Ovary (tissue), 9 donors: ENCODE results near the gene ABCC5. TPM values are rescaled to one million over a fixed set of nuclear protein-coding genes. Genes with fewer than 3 reads are reported as not detected.

Experiments
- DNase-seq, 5 donors: peaks; one replicate each; pipeline ENCODE4 v3.0.0-alpha.2; 2019 to 2020
- H3K27ac ChIP-seq, 2 donors: fragments of 200-600 bp; one replicate each; pipeline versions ENCODE4 v1.5.1 to v1.8.0; 2019 to 2022
- H3K27me3 ChIP-seq: fragments of 200-600 bp; one replicate; pipeline ENCODE4 v1.8.0; 2022
- H3K36me3 ChIP-seq: fragments of 200-600 bp; sonication (generic); one replicate; pipeline ENCODE4 v1.5.1; 2019
- H3K4me1 ChIP-seq: one replicate; pipeline ENCODE4 v1.8.1; 2013; ENCODE audit warnings: mild to moderate bottlenecking, moderate library complexity; ENCODE audit not compliant: insufficient read depth
- H3K4me3 ChIP-seq: fragments of 200-600 bp; sonication (generic); one replicate; pipeline ENCODE4 v1.5.1; 2017
- H3K9me3 ChIP-seq, 2 donors: fragments of 200-600 bp in 1 of 2; sonication (generic) in 1 of 2; one replicate each; pipeline versions ENCODE4 v1.5.1 to v1.8.1; 2013 to 2019; ENCODE audit warnings: mild to moderate bottlenecking in 1 of 2, moderate library complexity in 1 of 2
- CTCF ChIP-seq, 3 donors: fragments of 450-650 bp in 2 of 3; fragments of 200-600 bp in 1 of 3; IDR thresholded peaks; one replicate each; pipeline versions ENCODE4 v1.5.1 to v1.8.0; 2016 to 2022; ENCODE audit warnings: antibody characterized with exemption in 3 of 3, mild to moderate bottlenecking in 1 of 3
- EP300 ChIP-seq: sonication (generic); formaldehyde crosslinking; IDR thresholded peaks from one replicate; pipeline ENCODE4 v1.6.1; 2017; ENCODE audit warnings: antibody characterized with exemption
- POLR2A ChIP-seq: fragments of 450-650 bp; IDR thresholded peaks from one replicate; pipeline ENCODE4 v1.6.1; 2017; ENCODE audit warnings: antibody characterized with exemption, mild to moderate bottlenecking, moderate library complexity
- WGBS, 3 donors: extraction: QIAGEN DNeasy Blood & Tissue Kit in 1 of 3; methylation state at CpG; one replicate each; pipeline versions ENCODE4 v1.1.5 to v1.1.7; 2013 to 2017; 5-methylcytosine and 5-hydroxymethylcytosine counted together
- intact Hi-C, 4 donors: fragments of 100-400 bp; cut with DNase I; formaldehyde crosslinking; loops; one replicate each; pipeline versions ENCODE4 v1.11.0 to v1.15.1; 2022 to 2023
- polyA plus RNA-seq, 2 donors: library from polyadenylated mRNA; stranded (reverse); fragments of 200-250 nt in 1 of 2; fragments of 350-450 nt in 1 of 2; fragmentation: Illumina TruSeq in 1 of 2; extraction: RNeasy Lipid Tissue Mini Kit (QIAGEN cat#74804) in 1 of 2; gene quantifications; one replicate each; pipeline ENCODE4 v1.2.3, GENCODE V29; 2013 to 2014
- total RNA-seq, 7 donors: library from RNA; depleted of rRNA in 2 of 7; stranded (reverse); fragments of >200 nt in 2 of 7; fragmentation: NEBNext Ultra II Directional in 3 of 7; extraction: Animal tissue kit (Norgen Biotek cat#: 25700) in 3 of 7; gene quantifications; one replicate each; pipeline versions ENCODE4 v1.1.0 to v1.2.4, GENCODE V29; 2016 to 2023
- donor health status: DM: no; HTN: no; CAD: no; lungs with moderate emphysema.
- donor health status: DM: no; HTN: no; CAD: no.
- donor health status: Bipolar disorder and iron deficiency.
- donor health status: DM: yes; HTN: yes; CAD: no.
- donor health status: DM: no; HTN: no; CAD: no.
- donor health status: DM: yes; HTN: yes; CAD: no.

ABCC5 gene
- total and polyA plus RNA-seq, 9 donors: 16.3 to 29.4 (median 19.8) TPM

DNA sequence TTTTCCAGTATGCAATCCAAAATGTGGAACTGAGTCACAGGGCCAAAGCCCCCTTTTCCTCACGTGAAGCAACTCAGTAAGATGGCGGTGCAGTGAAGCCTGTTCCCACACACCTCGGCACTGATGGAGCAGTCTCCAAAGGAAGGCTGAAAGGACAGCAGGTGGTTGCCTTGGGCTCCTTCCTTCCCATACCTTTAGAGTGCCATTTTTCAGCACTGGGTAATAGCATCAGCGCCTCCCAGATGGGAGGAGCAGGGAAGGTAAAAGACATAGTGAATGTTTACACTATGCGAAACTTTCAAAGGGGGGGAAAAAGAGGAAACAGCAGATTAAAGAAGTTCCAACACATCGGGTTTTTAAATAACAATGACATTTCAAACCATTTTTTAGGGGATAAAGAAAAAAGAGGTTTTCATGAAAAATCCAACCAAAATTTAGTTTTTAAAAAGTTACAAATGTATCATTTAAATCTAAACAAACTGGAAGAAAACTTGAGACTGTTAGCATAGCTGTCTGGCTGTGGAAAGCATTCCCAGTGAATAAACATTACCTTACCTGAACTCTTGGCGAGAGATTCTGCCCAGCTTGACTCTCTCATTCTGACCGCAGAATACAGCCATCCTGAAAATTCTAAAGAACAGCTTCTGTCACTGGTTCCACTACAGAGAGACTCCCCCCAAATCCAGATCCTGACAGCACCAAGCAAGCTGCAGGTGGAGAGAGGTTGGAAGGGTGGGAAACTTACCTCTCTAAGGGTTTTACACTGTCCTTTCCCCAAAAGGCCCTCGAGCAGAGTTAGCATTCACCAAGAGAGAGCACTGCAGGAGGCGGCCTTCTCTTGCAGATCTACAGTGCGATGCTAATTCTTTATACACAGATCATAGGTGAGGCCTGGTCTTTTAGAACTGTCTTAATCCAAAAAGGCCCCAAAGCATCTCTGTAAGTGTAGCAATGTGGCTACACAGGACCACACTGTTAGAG, 32.6 kb downstream of the ABCC5 start:
- Histone ChIP-seq H3K27ac (no peak overlapping the region), H3K36me3 (no peaks in the 10 kb centered on the region), H3K9me3 (no peaks in the 10 kb centered on the region), H3K4me1 (peaks cover 1% of the 10 kb centered on the region), H3K27me3 (no peaks in the 10 kb centered on the region), H3K4me3 (no peak overlapping the region)
- intact Hi-C loops: no loop called here
- WGBS, 3 donors: 68 to 77% (median 73%) methylated on average over 11 of the region's 11 CpGs
- TF ChIP-seq CTCF (IDR thresholded peaks at IDR 0.05) (no peak), POLR2A (no peak), EP300 (no peak)
- DNase-seq: no peak

DNA sequence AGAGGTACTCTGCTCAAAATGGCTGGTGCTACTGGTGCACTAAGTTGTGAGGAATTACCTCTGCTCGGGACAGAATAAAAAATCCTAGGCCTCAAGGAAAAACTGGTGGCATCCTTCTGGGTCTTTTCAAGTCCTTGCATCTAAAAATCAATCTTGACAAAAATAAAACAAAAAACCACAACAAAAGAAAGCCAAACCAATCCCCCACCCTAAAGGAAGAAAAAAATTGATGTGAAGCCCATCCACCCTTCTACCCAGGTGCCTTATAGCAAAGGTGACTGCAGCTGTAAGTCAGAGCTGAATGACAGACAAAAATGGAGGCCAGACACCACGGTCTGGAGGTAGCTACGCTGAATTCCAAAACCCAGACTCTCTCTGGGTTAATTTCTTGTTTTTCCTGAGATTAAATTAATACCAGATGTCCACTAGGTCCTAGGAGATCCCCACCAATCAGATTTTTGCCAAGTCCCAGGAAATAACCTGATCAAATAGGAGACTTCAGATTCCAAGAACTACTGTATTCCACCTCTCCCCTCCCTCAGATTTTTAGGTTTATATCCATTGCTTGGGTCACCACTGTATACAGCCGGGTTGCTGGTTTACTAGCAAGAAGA, 33.5 kb downstream of the ABCC5 start:
- Histone ChIP-seq H3K4me1 (peaks cover 1% of the 10 kb centered on the region), H3K27me3 (no peaks in the 10 kb centered on the region), H3K9me3 (no peaks in the 10 kb centered on the region), H3K36me3 (no peaks in the 10 kb centered on the region), H3K27ac (no peak overlapping the region), H3K4me3 (no peak overlapping the region)
- TF ChIP-seq EP300 (no peak), POLR2A (no peak), CTCF (IDR thresholded peaks at IDR 0.05) (no peak)
- intact Hi-C loops: no loop called here
- DNase-seq: no peak
- 73 to 78% (median 77%) methylated on average over 4 of the region's 4 CpGs for WGBS, 3 donors

- H3K27ac ChIP-seq: no peak overlapping the region
- no peak for DNase-seq
- no peak for TF ChIP-seq CTCF (IDR thresholded peaks at IDR 0.05)
- no peak for TF ChIP-seq POLR2A
- TF ChIP-seq EP300: no peak
- 70 to 73% (median 70%) methylated on average over 6 of the region's 6 CpGs for WGBS, 3 donors
- no peak overlapping the region for H3K4me3 ChIP-seq
- no peaks in the 10 kb centered on the region for H3K9me3 ChIP-seq
- H3K27me3 ChIP-seq: no peaks in the 10 kb centered on the region
- H3K4me1 ChIP-seq: peaks cover 1% of the 10 kb centered on the region
- intact Hi-C loops: no loop called here
- no peaks in the 10 kb centered on the region for H3K36me3 ChIP-seq
Measured at GRCh38 chr3:183981990-183982644, 35.6 kb downstream of the ABCC5 start.

DNA sequence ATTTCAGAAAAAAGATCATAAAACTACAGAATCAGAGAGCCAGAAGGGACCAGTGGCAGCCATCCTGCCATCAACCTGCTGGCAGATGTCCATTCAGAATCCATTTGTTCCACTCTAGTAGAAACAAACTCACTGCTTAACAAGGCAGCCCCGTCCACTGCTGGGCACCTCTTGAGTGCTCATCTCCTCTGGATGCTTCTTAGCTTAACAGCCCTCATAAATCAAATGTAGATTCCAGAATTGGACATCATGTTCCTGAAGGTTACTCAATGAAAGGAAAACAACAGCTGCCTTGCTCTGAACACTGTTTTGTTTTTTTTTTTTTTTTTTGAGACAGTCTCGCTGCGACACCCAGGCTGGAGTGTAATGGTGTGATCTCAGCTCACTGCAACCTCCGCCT, 37.3 kb downstream of the ABCC5 start:
- TF ChIP-seq CTCF (IDR thresholded peaks at IDR 0.05) (no peak), POLR2A (no peak), EP300 (no peak)
- no peaks in the 10 kb centered on the region for H3K27me3 ChIP-seq
- no peaks in the 10 kb centered on the region for H3K36me3 ChIP-seq
- no peak overlapping the region for H3K4me3 ChIP-seq
- DNase-seq: peak in 2 of 5 donors; percentile 24 to 51
- WGBS, 3 donors: 21 to 35% (median 30%) methylated on average over 4 of the region's 4 CpGs
- H3K4me1 ChIP-seq: peaks cover 1% of the 10 kb centered on the region
- no peak overlapping the region for H3K27ac ChIP-seq
- no peaks in the 10 kb centered on the region for H3K9me3 ChIP-seq
- intact Hi-C loops: no loop called here
